IPS-18c (cell line): ENCODE measurements around the gene KDM4C.
"Not testable (repeated sequence)": the region's sequence is repeated elsewhere in the genome, so short reads cannot be mapped to it uniquely, and the experiment has no call there.

ENCODE experiments used
- H3K4me3 ChIP-seq: 2 replicates; pipeline ENCODE4 v1.7.0; 2013; ENCODE audit warnings: low read depth, mild to moderate bottlenecking, low read length, moderate library complexity; ENCODE audit not compliant: insufficient read depth
- H3K9me3 ChIP-seq: one replicate; pipeline ENCODE4 v1.6.1; 2013; ENCODE audit warnings: mild to moderate bottlenecking, low read length, moderate library complexity; ENCODE audit not compliant: control insufficient read depth, insufficient read depth

The KDM4C gene

GRCh38 chr9:6991418-6991817, 233.6 kb downstream of the KDM4C start:
- no peaks in the 10 kb centered on the region for H3K9me3 ChIP-seq
- H3K4me3 ChIP-seq = no peak overlapping the region

DNA sequence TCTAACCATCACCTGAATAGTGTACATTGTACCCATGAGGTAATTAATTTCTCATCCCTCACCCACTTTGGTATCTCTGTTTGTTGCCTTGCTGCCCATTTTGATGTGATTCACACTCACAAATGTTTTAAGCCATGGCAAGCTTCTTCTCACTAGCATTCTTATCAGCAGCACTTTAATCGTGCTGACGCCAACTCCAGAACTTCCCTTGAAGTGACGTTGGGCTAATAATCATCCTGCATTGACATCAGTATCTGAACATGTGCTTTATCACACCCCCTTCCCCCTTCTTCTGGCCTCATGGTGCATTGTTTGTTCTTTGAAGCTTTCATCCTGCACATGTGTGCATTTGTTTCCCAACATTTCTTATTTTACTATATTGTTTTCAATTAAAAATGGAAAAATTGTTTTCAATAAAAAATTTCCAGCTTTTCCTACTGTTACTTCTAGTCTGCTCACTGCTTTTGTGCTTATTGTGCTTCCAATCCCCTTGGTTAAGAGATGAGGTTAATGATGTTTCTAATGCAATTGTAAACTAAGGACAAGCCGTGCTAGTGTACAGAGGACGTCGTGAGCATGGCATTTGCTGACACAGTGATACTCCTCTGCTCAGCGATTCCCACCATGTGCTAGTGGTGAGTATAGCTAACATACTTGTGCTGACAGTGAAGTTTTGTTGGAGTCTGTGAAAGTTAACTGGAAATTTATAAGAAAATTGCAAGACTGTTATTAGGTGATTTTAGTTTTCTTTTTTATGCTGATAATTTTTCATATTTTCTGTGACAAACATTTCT, 238.5 kb downstream of the KDM4C start:
- H3K4me3 ChIP-seq = no peak overlapping the region
- H3K9me3 ChIP-seq = no peaks in the 10 kb centered on the region

GRCh38 chr9:6997330-6997729, 239.6 kb downstream of the KDM4C start:
- no peaks in the 10 kb centered on the region for H3K9me3 ChIP-seq
- H3K4me3 ChIP-seq = no peak overlapping the region

GRCh38 chr9:6999794-7000193, 242.0 kb downstream of the KDM4C start:
- Histone ChIP-seq H3K4me3 (no peak overlapping the region), H3K9me3 (no peaks in the 10 kb centered on the region)

DNA sequence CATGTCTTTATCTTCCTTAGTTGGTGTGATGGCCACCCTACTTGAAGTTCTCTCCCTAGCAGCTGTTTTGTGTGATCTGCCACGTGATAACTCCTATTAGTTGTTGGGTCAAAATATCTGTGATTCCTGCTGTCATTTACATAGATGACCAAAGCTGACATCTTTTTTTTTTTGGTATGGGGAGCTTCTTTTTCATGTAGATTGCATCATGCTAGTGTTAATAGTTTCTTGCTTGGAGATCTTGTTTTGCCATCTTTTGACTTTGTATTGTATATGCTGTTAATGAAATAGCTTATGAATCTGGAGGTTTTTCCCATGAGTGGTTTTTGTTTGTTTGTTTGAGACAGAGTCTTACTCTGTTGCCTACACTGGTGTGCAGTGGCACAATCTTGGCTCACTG, 243.8 kb downstream of the KDM4C start:
- Histone ChIP-seq H3K4me3 (no peak overlapping the region), H3K9me3 (no peaks in the 10 kb centered on the region)

- H3K9me3 ChIP-seq = no peaks in the 10 kb centered on the region
- H3K4me3 ChIP-seq = no peak overlapping the region
Measured at GRCh38 chr9:7003861-7004260, 246.1 kb downstream of the KDM4C start.

- H3K4me3 ChIP-seq = no peak overlapping the region
- H3K9me3 ChIP-seq = no peaks in the 10 kb centered on the region
Measured at GRCh38 chr9:7006417-7006816, 248.6 kb downstream of the KDM4C start.

- Histone ChIP-seq H3K9me3 (no peaks in the 10 kb centered on the region), H3K4me3 (no peak overlapping the region)
Measured at GRCh38 chr9:7008411-7008810, 250.6 kb downstream of the KDM4C start.

DNA sequence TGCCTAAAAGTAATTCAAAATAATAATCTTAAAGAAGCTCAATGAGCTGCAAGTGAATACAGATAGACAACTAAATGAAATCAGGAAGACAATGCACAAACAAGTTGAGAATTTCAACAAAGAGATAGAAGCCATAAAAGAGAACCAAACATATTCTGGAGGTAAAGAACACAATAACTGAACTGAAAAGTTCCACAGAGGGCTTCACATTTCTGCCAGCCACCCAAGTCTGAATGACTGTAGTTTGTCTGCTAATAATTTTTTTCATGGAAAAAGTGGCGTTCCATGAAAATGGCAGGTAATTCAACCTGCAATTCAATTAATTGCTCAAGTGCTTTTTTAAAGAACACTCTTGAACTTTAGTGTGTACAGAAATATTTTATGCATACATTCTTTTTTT, 251.3 kb downstream of the KDM4C start:
- H3K9me3 ChIP-seq = no peaks in the 10 kb centered on the region
- H3K4me3 ChIP-seq = no peak overlapping the region

GRCh38 chr9:7011395-7012067, 253.8 kb downstream of the KDM4C start:
- H3K4me3 ChIP-seq = no peak overlapping the region
- H3K9me3 ChIP-seq = no peaks in the 10 kb centered on the region

DNA sequence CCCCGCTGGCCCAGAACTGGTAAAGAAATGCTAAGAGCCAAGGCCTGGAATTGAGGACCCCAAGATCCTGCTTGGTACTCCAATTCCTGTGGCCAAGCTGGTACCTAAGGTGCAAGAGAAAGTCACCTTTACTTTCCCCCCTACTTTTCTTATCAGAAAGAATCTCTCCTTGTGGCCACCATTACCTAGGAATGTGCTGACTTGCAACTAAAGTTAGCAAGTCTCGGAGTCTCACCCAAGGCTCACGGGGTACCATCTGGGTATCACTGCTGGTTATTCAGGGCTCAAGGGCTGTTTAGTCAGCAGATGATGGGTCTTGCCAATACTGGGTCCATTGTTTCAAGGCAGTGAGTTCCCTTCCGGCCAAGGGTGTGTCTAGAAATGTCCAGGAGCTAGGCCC, 270.2 kb downstream of the KDM4C start:
- Histone ChIP-seq H3K4me3 (no peak overlapping the region), H3K9me3 (no peaks in the 10 kb centered on the region)

GRCh38 chr9:7028591-7028990, 270.8 kb downstream of the KDM4C start:
- Histone ChIP-seq H3K4me3 (no peak overlapping the region), H3K9me3 (no peaks in the 10 kb centered on the region)

- H3K9me3 ChIP-seq, H3K4me3 ChIP-seq: not testable (repeated sequence)
Measured at GRCh38 chr9:7030943-7031342, 273.2 kb downstream of the KDM4C start.

- Histone ChIP-seq H3K4me3 (no peak overlapping the region), H3K9me3 (no peaks in the 10 kb centered on the region)
Measured at GRCh38 chr9:7033076-7034045, 275.6 kb downstream of the KDM4C start.

DNA sequence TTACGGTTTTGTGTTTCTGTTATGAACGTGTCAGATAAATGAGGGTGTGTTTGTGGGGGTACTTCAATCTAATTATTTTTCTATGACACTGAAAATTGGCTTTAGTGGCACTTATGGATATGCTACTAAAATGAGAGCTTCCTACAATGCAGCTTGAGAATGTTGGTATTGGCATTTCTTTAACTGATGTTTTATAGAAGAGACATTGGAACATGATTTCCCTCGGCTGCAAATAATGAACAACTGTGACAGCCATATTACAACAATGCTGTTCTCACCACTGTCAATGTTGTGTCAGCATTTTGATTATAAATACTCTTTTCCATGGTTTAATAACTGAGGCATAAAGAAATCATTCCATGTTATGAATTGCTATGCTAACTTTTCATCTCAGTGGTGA, 279.4 kb downstream of the KDM4C start:
- no peaks in the 10 kb centered on the region for H3K9me3 ChIP-seq
- H3K4me3 ChIP-seq = no peak overlapping the region

DNA sequence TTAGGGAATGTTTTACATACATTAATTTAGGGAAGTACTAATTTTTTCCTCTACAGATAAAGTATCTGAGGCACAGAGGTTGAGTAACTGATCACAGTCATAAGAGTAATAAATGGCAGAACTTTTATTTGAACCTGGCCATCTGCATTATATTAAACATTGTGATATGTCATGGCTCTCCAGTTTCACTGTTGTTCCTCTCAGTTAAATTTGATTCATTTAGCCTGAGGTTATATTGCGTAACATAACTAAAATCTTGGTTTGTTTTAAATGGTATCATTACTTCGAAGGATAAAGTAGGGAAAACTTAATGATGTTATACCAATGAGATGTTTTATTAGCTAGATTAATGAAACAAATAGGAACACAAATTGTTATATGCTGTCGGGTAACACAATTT, 284.4 kb downstream of the KDM4C start:
- H3K9me3 ChIP-seq = no peaks in the 10 kb centered on the region
- H3K4me3 ChIP-seq = no peak overlapping the region

- Histone ChIP-seq H3K4me3 (no peak overlapping the region), H3K9me3 (no peaks in the 10 kb centered on the region)
Measured at GRCh38 chr9:7045361-7045760, 287.6 kb downstream of the KDM4C start.

DNA sequence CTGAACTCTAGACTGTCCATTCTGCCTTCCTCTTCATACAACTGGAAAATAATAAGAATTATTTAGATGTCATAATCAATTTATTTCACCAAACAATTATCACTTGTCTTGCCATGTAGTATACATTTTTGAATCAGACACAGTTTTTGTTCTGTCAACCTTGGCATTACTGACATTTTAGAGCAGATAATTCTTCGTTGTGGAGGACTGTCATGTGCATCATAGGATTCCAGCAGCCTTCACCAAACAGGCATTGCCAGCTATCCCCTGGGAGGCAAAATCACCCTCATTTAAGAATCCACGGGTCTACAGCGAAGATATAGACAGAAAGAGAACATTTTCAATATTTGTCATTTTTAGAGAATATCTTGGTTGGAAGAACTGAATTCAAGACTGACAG, 293.9 kb downstream of the KDM4C start:
- H3K9me3 ChIP-seq = no peaks in the 10 kb centered on the region
- no peak overlapping the region for H3K4me3 ChIP-seq
